ENCODE data around the gene TMEM132C. TPM values are rescaled to one million over a fixed set of nuclear protein-coding genes. Genes with fewer than 3 reads are reported as not detected.

Gene TMEM132C
- total RNA-seq, 1 experiment from 2014 or later, result not detected

- DNase-seq (ENCODE audit: low read depth), result no peak
Observed at GRCh38 chr12:128415036-128415560, 148.1 kb downstream of the TMEM132C start.

GRCh38 chr12:128418944-128419343 is 152.0 kb downstream of the TMEM132C start:
- DNase-seq (ENCODE audit: low read depth), result no peak

GRCh38 chr12:128420163-128420562 is 153.2 kb downstream of the TMEM132C start:
- DNase-seq (ENCODE audit: low read depth), result no peak

GRCh38 chr12:128421375-128421774 is 154.4 kb downstream of the TMEM132C start:
- DNase-seq (ENCODE audit: low read depth), result no peak

GRCh38 chr12:128423205-128423604 is 156.2 kb downstream of the TMEM132C start:
- DNase-seq (ENCODE audit: low read depth), result no peak

DNA sequence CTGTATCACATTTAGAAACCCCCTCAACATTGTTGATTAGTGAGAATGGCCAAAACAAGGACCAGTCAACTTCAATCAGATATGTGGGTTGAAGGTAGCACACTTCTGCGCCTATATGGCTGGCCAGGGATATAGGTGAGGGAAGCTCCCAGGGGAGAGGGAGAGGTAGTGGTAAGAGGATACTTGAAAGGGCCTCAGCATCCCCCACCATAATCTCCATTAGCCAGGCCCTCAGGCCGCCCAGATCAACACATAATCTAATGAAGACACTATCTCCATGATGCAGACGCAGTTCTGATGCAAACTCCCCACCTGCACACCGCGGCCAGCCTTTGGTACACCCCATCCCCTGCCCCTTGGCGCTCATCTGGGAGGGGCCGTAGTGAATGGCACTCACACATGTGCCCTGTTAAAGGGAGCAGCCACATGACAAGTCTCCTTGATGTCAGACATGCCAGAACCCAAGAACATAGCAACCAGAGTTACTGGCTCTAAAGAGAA is 158.0 kb downstream of the TMEM132C start:
- DNase-seq (ENCODE audit: low read depth), result no peak

- DNase-seq (ENCODE audit: low read depth), result no peak
Observed at GRCh38 chr12:128425666-128426331, 158.8 kb downstream of the TMEM132C start.

GRCh38 chr12:128426511-128426910 is 159.5 kb downstream of the TMEM132C start:
- DNase-seq (ENCODE audit: low read depth), result no peak

DNA sequence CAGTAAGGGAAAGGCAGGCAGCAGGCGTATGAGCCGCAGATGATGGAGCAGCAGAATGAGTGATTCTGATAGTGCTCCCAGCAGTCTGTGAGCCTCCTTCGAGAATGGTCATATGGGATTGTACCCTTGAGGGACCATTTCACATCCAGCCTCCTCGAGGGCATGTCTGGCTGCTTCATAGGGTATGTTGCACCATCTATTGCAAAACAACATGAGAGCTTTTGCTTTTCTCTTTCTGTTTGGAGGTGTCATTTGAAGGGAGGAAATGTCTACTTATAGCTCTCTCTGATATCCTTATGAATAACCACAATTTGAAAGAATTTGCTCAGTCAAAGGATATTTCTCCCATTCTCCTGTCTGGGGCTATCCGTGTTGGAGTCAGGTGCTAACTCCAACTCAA is 172.8 kb downstream of the TMEM132C start:
- DNase-seq (ENCODE audit: low read depth), result no peak

- no peak for DNase-seq (ENCODE audit: low read depth)
Observed at GRCh38 chr12:128442096-128442495, 175.1 kb downstream of the TMEM132C start.

- no peak for DNase-seq (ENCODE audit: low read depth)
Observed at GRCh38 chr12:128444598-128444997, 177.6 kb downstream of the TMEM132C start.

- no peak for DNase-seq (ENCODE audit: low read depth)
Observed at GRCh38 chr12:128445415-128446127, 178.6 kb downstream of the TMEM132C start.

GRCh38 chr12:128449146-128449894 is 182.3 kb downstream of the TMEM132C start:
- DNase-seq (ENCODE audit: low read depth), result peak; percentile 18

DNA sequence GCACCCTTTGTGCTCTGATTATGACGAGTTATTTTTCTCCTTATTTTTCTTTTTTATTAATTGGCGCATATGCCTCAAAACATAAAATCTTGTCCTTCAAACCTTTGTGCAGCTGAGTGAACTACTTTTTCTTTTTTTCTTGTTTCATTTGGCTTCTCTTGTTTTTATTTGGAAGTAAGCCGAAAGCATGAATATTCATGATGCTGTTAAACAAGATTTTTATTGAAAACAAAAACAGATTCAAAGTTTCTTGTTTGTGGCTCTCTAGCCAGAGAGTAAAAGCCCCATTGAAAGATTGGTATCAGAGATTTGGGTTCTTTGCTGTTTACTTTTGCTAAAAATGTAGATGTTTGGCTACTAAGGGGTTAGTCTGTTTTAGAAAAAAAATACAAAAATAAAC is 183.8 kb downstream of the TMEM132C start:
- DNase-seq (ENCODE audit: low read depth), result no peak

DNA sequence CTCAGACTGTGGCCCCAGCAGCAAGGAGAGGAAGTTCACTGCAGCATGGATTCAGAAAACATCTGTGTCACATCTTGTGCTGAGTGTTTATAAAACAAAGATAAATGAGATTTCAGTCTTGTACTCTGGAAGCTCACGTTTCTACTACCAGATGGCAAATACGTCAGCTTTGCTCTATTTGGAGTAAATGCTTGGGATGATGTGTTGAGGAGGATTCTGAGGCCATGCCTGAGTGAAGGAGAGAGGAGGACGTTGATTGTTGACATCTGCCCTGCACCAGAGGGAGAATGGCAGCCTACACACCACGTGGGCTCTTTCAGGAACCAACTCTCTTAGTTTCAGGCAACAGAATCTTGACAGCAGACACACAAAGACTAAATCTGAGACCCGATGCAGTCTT is 188.9 kb downstream of the TMEM132C start:
- DNase-seq (ENCODE audit: low read depth), result no peak

- DNase-seq (ENCODE audit: low read depth), result no peak
Observed at GRCh38 chr12:128456922-128457321, 190.0 kb downstream of the TMEM132C start.

GRCh38 chr12:128458301-128458974 is 191.5 kb downstream of the TMEM132C start:
- no peak for DNase-seq (ENCODE audit: low read depth)

- no peak for DNase-seq (ENCODE audit: low read depth)
Observed at GRCh38 chr12:128459067-128459466, 192.1 kb downstream of the TMEM132C start.

DNA sequence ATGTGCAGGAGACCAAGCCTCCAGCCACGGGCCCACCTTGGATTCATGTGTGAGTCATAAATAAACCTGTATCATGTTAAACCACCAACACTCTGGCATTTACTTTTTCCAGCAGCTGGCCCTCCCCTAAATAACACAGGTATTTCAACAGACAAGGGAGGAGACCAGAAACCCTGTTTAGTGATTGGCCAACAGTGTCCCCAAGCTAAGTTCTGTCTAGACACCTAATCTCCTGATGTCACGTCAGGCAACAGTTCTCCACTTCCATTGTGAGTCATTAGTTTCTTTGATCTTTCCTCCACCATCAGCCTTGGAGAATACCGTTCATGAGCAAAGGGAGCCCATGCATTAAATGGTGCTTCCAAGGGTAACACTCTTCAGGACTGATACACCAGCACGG is 196.9 kb downstream of the TMEM132C start:
- DNase-seq (ENCODE audit: low read depth), result no peak

GRCh38 chr12:128467882-128468281 is 200.9 kb downstream of the TMEM132C start:
- DNase-seq (ENCODE audit: low read depth), result no peak

DNA sequence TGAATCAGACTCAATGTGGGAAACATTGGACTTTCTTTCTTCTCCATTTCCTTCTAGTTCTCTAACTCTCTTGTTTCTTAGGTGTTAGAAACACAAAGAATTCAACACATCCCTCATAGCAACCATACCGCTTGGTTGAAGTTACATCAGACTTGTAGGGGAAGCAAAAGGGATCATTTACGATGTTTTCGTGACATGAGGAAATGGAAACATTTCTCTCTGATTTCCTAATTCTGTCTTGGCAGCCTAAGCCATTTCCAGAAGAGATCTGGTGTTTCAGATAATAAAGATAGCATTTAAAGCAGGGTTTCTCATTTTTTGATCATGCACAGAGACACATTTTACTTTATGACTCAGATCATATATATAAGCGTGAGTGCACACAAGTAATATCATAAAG is 202.0 kb downstream of the TMEM132C start:
- DNase-seq (ENCODE audit: low read depth), result no peak

DNA sequence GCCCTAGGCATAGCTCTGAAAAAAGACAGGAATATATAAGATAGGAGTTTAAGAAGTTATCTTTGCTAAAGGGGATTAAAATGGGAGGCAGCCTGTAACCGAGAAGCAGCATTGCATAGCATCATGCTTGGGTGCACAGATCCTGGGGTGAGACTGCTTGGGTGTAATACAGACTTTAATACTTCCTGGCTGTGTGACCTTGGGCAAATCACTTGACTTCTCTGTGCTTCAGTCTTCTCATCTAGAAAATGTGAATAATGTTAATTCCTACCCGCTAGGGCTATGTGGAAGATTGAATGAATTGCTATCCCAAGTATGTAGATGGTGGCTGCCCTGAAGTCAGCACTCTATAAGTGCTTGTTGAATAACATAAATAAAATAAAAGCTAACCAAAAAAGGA is 204.5 kb downstream of the TMEM132C start:
- no peak for DNase-seq (ENCODE audit: low read depth)

All from M059J (cell line).